ENCODE results near the gene KTI12.

Gene KTI12

GRCh38 chr1:51988254-51988653, 45.4 kb downstream of the KTI12 start:
- in situ Hi-C loops (cut with MboI; ENCODE audit: low pct_unique_long_range_greater_than_20kb, low sequenced_read_pairs, unreplicated experiment), result no loop called here
- no peak for DNase-seq (ENCODE audit: low spot score)
- no peak for TF ChIP-seq CTCF (IDR thresholded peaks at IDR 0.05; ENCODE audit: extremely low read depth, insufficient read depth, missing control alignments)

- in situ Hi-C loops (cut with MboI; ENCODE audit: low pct_unique_long_range_greater_than_20kb, low sequenced_read_pairs, unreplicated experiment), result no loop called here
- no peak for TF ChIP-seq CTCF (IDR thresholded peaks at IDR 0.05; ENCODE audit: extremely low read depth, insufficient read depth, missing control alignments)
- no peak for DNase-seq (ENCODE audit: low spot score)
These were observed 46.9 kb downstream of the KTI12 start for GRCh38 chr1:51986718-51987117.

GRCh38 chr1:51982161-51982560, 51.4 kb downstream of the KTI12 start:
- no peak for TF ChIP-seq CTCF (IDR thresholded peaks at IDR 0.05; ENCODE audit: extremely low read depth, insufficient read depth, missing control alignments)
- in situ Hi-C loops (cut with MboI; ENCODE audit: low pct_unique_long_range_greater_than_20kb, low sequenced_read_pairs, unreplicated experiment), result no loop called here
- DNase-seq (ENCODE audit: low spot score), result no peak

All from GM13977 (cell line).